Activated CD8-positive, alpha-beta memory T cell treated with anti-CD3 and anti-CD28 coated beads for 24 hours (primary cell): ENCODE measurements around the gene RIN3.
A peak's percentile ranks its signal among the peaks of the same experiment; 100 is the strongest.

Experiments used
- DNase-seq: peaks from one replicate; pipeline ENCODE4 v3.0.0-alpha.2; 2020

The RIN3 gene

DNA sequence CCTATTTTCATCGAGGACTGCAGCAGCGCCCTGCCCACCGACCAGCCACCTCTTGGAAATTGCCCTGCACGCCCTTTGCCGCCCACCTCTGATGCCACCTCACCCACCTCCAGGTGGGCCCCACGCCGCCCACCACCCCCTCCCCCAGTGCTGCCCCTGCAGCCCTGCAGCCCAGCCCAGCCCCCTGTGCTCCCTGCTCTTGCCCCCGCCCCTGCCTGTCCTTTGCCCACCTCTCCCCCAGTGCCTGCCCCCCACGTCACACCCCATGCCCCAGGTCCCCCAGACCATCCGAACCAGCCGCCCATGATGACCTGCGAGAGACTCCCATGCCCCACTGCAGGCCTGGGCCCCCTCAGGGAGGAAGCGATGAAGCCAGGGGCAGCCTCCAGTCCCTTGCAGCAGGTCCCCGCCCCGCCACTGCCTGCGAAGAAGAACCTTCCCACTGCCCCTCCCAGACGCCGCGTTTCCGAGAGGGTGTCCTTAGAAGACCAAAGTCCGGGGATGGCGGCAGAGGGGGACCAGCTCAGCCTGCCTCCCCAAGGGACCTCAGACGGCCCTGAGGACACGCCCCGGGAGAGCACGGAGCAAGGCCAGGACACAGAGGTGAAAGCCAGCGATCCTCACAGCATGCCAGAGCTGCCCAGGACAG lies 138.3 kb downstream of the RIN3 start:
- peak; percentile 80 for DNase-seq

- DNase-seq: peak; percentile 73
These were observed 139.0 kb downstream of the RIN3 start for GRCh38 chr14:92652413-92653151.

DNA sequence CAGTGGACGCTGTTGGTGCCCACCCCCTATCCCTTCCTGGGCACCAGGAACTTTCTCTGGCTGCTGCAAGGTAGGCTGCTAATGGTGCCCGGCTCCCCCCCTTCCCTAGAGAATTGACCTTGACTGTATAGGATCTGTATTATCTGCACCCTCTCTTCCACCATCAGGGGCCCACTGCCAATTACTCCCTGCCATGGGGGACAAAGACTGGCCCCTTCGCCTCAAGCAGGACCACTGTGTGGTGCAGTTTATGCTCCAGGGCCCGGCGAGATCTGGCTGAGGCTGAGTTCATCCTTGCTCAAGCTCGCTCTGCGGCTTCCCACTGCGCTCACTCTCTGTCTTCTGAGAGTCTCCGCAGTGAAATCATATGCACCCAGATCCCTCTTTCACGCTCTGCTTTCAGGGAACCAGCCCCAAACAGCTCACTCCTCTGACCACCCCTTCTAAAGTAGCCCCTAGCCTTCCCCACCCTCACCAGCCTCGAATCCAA lies 139.6 kb downstream of the RIN3 start:
- DNase-seq: peak; percentile 71

DNA sequence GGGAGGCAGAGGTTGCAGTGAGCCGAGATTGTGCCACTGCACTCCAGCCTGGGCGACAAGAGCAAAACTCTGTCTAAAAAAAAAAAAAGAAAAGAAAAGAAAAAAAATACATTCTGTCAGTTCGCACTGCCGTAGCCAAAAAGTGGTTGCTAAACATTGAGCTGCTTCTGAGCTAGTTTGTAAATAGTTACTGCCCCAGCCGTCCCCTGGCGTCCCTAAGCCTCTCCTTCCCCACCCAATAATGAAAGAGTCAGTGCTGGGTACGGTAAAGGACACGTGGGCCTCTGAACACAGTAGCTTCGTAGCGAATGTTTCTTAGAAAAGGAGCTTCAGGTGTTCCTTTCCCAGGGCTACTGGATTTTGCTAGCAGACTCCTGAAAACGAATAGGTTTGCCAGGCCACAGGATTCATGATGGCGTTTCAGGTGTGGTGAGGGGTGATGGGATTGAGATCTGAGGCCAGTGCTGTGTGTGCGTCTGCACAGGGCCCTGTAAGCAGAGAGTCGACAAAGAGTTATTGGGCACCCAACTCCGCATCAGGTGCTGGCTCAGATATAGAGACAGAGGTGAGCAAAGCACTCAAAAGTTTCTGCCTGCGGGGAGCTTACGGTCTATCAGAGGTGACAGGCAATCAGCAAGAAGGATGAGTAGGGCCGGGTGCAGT lies 140.8 kb downstream of the RIN3 start:
- DNase-seq: no peak

- DNase-seq: no peak
These were observed 142.0 kb downstream of the RIN3 start for GRCh38 chr14:92655419-92656201.

GRCh38 chr14:92656306-92657081 lies 142.9 kb downstream of the RIN3 start:
- no peak for DNase-seq

DNA sequence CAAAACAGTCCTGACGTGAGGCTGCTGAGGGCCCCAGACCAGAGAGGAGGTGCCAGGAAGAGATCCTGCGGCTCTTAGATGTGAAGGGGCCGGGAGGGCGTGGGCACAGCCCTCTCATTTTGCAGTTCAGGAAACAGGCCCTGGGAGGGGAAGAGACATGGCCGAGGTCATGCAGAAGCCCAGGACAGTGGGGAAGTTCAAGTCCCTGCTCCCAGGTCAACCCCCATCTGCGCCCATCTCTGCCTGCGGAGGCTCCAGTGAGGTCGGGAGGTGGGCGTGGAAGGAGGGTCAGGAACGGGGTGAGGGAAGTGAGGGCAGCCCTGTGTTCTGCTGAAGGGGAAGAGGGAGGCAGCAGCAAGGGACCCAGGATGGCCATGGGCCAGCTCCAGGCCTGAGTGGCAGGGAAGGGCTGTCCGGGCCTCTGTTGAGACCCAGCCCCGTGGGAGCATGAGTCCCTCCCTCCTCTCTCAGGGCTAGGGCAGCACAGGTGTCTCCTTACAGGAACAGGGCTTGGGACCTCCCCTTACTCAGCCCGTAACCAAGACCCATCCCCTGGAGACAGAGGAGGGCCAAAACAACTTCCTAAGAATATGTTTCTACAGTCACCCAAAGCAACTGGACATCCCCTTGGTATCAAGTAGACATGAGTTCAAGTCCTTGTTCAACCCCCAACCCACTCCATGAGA lies 144.0 kb downstream of the RIN3 start:
- DNase-seq: no peak

- DNase-seq: no peak
These were observed 144.6 kb downstream of the RIN3 start for GRCh38 chr14:92658160-92658559.

GRCh38 chr14:92658684-92659083 lies 145.1 kb downstream of the RIN3 start:
- DNase-seq: no peak

DNA sequence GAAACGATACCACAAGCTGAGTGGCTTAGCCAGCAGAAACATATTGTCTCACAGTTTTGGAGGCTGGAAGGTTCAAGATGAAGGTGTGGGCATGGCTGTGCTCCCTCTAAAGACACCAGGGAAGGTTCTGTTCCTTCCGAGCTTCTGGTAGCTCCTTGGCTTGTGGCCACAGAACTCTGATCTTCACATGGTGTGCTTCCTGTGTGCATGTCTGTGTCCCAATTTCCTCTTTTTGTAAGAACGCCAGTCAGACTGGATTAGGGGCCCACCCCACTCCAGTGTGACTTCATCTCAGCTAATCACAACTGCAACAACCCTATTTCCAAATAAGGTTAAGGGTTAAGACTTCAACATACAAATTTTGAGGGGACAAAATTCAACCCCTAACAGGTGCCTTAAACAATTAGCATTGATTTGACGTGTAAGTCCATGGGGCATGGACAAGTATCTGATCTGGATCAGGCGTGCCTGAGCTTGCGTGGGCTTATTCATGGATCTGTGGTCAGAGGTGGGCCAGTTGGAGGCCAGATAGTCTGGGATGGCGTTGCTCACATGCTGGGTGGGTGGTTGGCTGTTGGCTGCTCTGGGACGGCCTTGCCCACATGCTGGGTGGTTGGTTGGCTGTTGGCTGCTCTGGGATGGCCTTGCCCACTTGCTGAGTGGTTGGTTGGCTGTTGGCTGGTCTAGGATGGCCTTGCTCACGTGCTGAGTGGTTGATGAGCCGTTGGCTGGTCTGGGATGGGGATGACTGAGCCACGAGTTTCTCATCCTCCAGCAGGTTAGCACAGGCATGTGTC lies 146.4 kb downstream of the RIN3 start:
- no peak for DNase-seq

DNA sequence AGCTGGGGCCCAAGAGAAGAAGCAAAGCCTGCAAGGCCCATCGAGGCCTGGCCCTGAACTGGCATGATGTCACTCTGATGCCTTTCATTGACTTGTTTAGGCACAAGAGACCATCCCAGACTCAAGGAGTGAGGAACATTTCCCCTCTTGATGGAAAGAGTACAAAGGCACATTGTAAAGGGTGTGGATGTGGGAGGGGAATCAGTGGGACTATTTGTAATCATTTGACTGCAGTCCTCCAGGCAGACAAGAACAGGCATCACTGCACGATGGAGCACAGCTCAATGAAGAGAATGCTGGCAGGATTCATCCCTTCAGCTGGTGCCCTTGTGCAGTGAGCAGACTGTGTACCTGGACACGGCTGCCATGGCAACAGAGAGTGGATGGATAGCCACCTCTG lies 147.0 kb downstream of the RIN3 start:
- no peak for DNase-seq

DNA sequence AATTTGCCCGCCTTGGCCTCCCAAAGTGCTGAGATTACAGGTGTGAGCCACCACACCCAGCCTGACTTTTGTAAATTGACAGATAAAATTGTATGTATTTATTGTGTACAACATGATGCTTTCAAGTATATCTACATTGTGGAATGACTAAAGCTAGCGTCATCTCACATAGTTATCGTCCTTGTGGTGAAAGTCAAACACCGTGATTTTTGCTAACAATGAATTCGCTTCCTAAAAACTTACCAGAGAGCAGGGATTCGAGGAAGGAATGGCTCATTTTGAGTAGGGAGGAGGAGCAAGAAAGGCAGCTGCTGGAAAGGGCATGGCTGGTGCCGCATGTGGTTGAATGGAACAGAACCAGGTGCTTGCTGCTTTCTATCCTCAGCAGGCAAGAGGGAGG lies 149.5 kb downstream of the RIN3 start:
- no peak for DNase-seq

- no peak for DNase-seq
These were observed 152.1 kb downstream of the RIN3 start for GRCh38 chr14:92665661-92666110.

GRCh38 chr14:92666251-92666650 lies 152.7 kb downstream of the RIN3 start:
- no peak for DNase-seq

DNA sequence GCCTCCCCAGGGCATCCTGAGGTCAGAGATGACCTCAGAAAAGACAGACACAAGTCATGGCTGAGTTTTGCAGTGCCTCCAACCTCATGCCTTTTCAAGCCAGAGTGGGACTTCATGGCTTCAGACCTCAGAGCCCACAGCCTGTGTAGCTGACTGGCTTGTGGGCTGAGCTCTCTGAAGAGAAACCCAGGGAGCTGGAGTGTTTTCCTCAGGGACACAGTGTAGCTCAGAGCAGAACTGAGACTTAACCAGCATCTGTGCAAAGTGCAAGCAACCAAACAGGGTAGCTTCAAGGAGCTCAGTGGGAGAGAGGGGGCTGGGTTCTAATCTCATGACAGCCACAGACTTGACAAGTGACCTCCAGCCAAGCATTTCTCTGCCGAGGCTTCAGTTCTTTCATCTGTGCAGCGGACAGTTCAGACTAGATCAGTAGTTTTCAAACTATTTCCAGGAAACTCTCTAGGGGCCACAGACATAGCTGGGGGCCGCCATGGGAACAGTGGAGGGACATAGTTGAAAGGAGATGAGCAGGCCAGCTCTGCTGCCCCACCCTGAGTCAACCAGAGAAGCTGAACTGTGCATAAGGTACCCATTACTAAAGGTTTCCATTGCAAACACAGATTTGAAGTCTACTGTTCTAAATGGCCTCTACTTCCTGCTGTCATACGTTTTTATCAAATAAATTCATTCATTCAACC lies 154.8 kb downstream of the RIN3 start:
- DNase-seq: no peak

DNA sequence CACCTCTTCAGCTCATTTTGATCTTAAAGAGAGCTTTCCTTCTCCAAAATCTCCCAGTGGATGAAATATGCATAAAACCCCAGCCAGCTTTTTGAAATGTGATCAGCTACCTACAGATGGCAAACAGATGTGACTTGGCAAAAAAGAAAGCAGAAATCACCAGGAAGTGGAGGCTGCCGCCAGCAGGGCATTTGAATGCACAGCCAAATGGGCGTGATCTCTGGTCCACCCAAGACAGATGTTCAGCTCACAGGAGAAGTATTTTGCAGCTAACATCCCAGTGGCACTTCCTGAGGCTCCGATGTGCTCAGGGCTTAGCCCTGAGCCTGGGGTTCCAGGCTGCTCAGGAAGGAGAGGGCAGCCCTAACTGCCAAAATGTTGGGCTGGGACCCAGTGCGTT lies 156.6 kb downstream of the RIN3 start:
- no peak for DNase-seq

DNA sequence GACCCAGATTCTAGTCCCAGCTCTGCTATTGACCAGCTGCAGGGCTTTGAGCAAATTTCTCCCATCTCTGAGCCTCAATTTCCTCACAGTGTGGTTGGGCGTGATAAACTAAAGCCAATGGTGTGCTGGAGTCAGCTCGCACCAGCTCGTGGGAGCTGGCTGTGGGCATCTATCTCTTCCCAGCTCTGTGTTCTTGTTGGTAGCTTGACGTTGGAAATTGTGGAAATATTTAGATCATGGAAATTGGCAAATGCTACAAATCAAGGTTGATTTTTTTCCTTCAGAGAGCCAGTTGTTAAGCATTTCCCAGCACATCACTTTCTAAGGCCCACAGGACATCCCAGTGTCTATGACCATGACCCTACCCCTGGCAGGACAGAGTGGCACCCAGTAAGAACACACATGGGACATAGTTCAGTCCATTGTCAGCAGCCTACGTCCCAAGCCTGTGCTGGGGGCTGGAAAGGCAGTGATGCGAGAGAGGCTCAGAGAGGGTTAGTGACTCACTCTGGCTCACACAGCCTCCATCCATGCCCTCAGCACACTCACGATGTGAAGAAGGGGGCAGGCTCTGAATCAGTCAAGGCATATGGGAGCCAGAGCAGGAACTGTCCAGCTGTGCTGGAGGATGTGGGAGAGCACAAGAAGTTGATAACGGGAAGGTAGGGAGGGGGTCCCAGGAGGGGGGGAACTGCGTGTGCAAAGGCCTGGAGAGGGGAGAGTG lies 157.2 kb downstream of the RIN3 start:
- DNase-seq: no peak

DNA sequence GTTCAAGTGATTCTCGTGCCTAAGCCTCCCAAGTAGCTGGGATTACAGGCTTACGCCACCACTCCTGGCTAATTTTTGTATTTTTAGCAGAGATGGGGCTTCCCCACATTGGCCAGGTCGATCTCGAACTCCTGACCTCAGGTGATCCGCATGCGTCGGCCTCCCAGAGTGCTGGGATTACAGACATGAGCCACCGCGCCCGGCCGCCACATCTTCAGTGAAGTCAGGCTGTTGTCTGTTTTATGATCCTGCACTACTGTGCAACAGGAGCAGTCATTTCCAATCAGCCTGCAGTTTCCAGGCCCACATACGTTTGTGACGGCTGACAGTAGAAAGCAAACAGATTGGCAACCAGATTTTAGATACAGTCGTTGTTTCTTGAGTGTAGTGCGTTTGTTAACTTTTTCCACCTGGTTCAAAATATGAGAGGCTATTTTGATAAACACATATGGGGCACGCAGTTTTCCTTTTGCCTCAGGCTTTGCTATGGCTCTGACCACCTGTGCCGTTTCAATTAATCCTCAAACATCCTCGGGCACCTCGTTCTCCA lies 160.1 kb downstream of the RIN3 start:
- DNase-seq: no peak

DNA sequence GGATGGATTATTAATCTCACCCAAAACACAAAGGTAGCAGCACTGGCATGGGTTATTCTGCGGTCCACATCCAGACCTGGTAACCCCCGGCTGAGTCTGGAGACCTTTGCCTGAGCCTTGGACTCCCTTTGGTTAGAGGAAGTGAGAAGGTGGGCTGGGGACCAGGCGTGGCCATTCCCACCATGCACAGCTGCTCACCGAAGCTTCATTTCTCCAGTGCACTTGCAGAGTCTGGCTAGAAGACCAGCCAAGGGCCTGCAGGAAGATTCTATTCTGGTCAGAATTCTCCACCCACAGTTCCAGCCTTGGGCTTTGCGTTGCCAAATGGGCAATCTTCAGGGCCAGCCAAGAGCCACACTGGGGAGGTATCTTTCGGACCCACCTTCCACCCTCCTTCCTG lies 161.8 kb downstream of the RIN3 start:
- DNase-seq: no peak
